Mesendoderm (in vitro differentiated cells): ENCODE data around the gene FRMD4A.
"Not testable (repeated sequence)": the region's sequence is repeated elsewhere in the genome, so short reads cannot be mapped to it uniquely, and the experiment has no call there.

ENCODE experiments used
- DNase-seq: peaks from one replicate; pipeline ENCODE4 v3.0.0; 2013
- H2AK5ac ChIP-seq: 2 replicates; pipeline ENCODE4 v1.6.1; 2013; ENCODE audit warnings: low read length, inconsistent platforms
- H2BK120ac ChIP-seq: 2 replicates; pipeline ENCODE4 v1.6.1; 2013; ENCODE audit warnings: low read depth, mild to moderate bottlenecking, low read length, moderate library complexity, mixed read lengths
- H2BK15ac ChIP-seq: replicated peaks from 2 replicates; pipeline ENCODE4 v1.6.1; 2013; ENCODE audit warnings: low read depth, mild to moderate bottlenecking, moderate library complexity
- H2BK5ac ChIP-seq: 2 replicates; pipeline ENCODE4 v1.6.1; 2013; ENCODE audit warnings: low read length, inconsistent platforms
- H3K18ac ChIP-seq: 2 replicates; pipeline ENCODE4 v1.6.1; 2013; ENCODE audit warnings: mild to moderate bottlenecking, low read length, mixed read lengths
- H3K23ac ChIP-seq: one replicate; pipeline ENCODE4 v1.6.1; 2013; ENCODE audit warnings: low read length
- H3K27ac ChIP-seq: 2 replicates; pipeline ENCODE4 v1.5.1; 2013; ENCODE audit warnings: low read depth, mild to moderate bottlenecking, inconsistent platforms, low read length, moderate library complexity
- H3K27me3 ChIP-seq: 2 replicates; pipeline ENCODE4 v1.6.1; 2013; ENCODE audit warnings: low read length, control low read depth, mild to moderate bottlenecking, inconsistent platforms; ENCODE audit not compliant: insufficient read depth, poor library complexity
- H3K36me3 ChIP-seq: 2 replicates; pipeline ENCODE4 v1.6.1; 2013; ENCODE audit warnings: low read length, inconsistent platforms; ENCODE audit not compliant: control insufficient read depth, insufficient read depth
- H3K4ac ChIP-seq: one replicate; pipeline ENCODE4 v1.6.1; 2013; ENCODE audit warnings: low read depth, mild to moderate bottlenecking, low read length, moderate library complexity
- H3K4me1 ChIP-seq: 2 replicates; pipeline ENCODE4 v1.6.1; 2013; ENCODE audit warnings: low read depth, low read length, inconsistent platforms; ENCODE audit not compliant: control insufficient read depth
- H3K4me2 ChIP-seq: 2 replicates; pipeline ENCODE4 v1.6.1; 2013; ENCODE audit warnings: low read length
- H3K4me3 ChIP-seq: 2 replicates; pipeline ENCODE4 v1.5.1; 2013; ENCODE audit warnings: mild to moderate bottlenecking, low read length
- H3K56ac ChIP-seq: one replicate; pipeline ENCODE4 v1.6.1; 2013; ENCODE audit warnings: low read length
- H3K79me1 ChIP-seq: 2 replicates; pipeline ENCODE4 v1.6.1; 2013; ENCODE audit warnings: low read length, inconsistent platforms
- H3K79me2 ChIP-seq: 2 replicates; pipeline ENCODE4 v1.6.1; 2013; ENCODE audit warnings: mild to moderate bottlenecking, low read length; ENCODE audit not compliant: control insufficient read depth, insufficient read depth
- H3K9ac ChIP-seq: 2 replicates; pipeline ENCODE4 v1.6.1; 2013; ENCODE audit warnings: low read length, inconsistent platforms
- H4K5ac ChIP-seq: one replicate; pipeline ENCODE4 v1.6.1; 2013; ENCODE audit warnings: low read length
- H4K8ac ChIP-seq: one replicate; pipeline ENCODE4 v1.6.1; 2013; ENCODE audit warnings: low read depth, mild to moderate bottlenecking, control low read depth, low read length, moderate library complexity
- WGBS: extraction: QIAGEN DNeasy Blood & Tissue Kit; methylation state at CpG from one replicate; pipeline ENCODE4 v1.1.7; 2013; ENCODE audit warnings: low lambda C conversion rate, missing lambda C conversion rate; ENCODE audit not compliant: insufficient coverage; ENCODE audit errors: extremely low coverage; 5-methylcytosine and 5-hydroxymethylcytosine counted together

FRMD4A gene

GRCh38 chr10:13716081-13717071 is 614.3 kb downstream of the FRMD4A start:
- Histone ChIP-seq H3K4me2 (no peak overlapping the region), H3K9ac (no peak overlapping the region), H3K27me3 (no peaks in the 10 kb centered on the region), H2BK15ac (no peak overlapping the region), H3K79me1 (no peaks in the 10 kb centered on the region), H3K23ac (no peak overlapping the region), H3K18ac (no peak overlapping the region), H3K27ac (no peak overlapping the region), H3K79me2 (no peaks in the 10 kb centered on the region), H2BK120ac (no peak overlapping the region), H4K8ac (no peak overlapping the region), H3K4me1 (peaks cover 13% of the 10 kb centered on the region), H3K36me3 (no peaks in the 10 kb centered on the region), H3K4ac (no peak overlapping the region), H4K5ac (no peak overlapping the region), H2BK5ac (no peak overlapping the region), H3K56ac (no peak overlapping the region), H2AK5ac (no peak overlapping the region), H3K4me3 (no peak overlapping the region)
- no peak for DNase-seq
- WGBS: no CpG with 5 or more reads among the region's 10 CpGs

DNA sequence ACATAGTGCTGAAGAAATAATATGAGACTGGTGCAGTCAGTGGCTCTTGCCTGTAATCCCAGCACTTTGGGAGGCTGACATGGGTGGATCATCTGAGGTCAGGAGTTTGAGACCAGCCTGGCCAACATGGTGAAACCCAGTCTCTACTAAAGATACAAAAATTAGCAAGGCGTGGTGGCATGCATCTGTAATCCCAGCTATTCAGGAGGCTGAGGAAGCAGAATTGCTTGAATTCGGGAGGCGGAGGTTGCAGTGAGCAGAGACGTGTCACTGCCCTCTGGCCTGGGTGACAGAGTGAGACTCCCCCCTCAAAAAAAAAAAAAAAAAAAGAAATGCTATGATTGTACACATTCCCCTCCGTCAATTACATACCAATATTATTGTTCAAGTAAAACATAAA is 615.1 kb downstream of the FRMD4A start:
- H3K4me3 ChIP-seq, H2BK15ac ChIP-seq, H3K27ac ChIP-seq, H3K56ac ChIP-seq, H2BK120ac ChIP-seq, H4K8ac ChIP-seq, H2BK5ac ChIP-seq, H3K4me2 ChIP-seq, H3K36me3 ChIP-seq, DNase-seq, H3K23ac ChIP-seq, H3K27me3 ChIP-seq, H4K5ac ChIP-seq, H2AK5ac ChIP-seq, H3K79me2 ChIP-seq, H3K79me1 ChIP-seq, H3K18ac ChIP-seq, H3K4ac ChIP-seq, H3K9ac ChIP-seq: not testable (repeated sequence)
- WGBS: no CpG with 5 or more reads among the region's 5 CpGs
- peaks cover 13% of the 10 kb centered on the region for H3K4me1 ChIP-seq

DNA sequence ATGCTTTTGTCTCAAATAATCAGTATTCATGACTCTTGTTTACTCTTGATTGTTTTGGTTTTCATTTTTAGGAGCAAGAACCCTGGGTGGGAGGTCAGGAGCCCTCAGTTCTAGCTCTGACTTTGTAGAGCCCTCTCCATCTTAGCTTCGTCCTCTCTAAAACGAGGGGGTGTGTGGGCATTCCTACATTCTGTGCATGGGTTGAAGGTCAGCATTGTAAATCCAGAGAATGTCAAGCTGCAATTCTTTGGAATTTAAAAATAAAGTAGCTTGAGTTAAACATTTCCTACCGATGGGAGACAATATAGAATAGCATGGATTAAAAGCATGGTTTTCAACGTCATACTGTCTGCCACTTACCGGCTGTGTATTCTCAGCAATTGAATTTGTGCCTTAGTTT is 615.6 kb downstream of the FRMD4A start:
- Histone ChIP-seq H2BK5ac (no peak overlapping the region), H3K23ac (no peak overlapping the region), H3K79me1 (no peaks in the 10 kb centered on the region), H3K56ac (no peak overlapping the region), H3K27ac (no peak overlapping the region), H3K4ac (no peak overlapping the region), H4K8ac (no peak overlapping the region), H3K4me1 (peaks cover 13% of the 10 kb centered on the region), H3K18ac (no peak overlapping the region), H3K9ac (no peak overlapping the region), H3K79me2 (no peaks in the 10 kb centered on the region), H2BK15ac (no peak overlapping the region), H3K4me2 (no peak overlapping the region), H2BK120ac (no peak overlapping the region), H3K4me3 (no peak overlapping the region), H4K5ac (no peak overlapping the region), H3K36me3 (no peaks in the 10 kb centered on the region), H2AK5ac (no peak overlapping the region), H3K27me3 (no peaks in the 10 kb centered on the region)
- no CpG with 5 or more reads among the region's 5 CpGs for WGBS
- no peak for DNase-seq

DNA sequence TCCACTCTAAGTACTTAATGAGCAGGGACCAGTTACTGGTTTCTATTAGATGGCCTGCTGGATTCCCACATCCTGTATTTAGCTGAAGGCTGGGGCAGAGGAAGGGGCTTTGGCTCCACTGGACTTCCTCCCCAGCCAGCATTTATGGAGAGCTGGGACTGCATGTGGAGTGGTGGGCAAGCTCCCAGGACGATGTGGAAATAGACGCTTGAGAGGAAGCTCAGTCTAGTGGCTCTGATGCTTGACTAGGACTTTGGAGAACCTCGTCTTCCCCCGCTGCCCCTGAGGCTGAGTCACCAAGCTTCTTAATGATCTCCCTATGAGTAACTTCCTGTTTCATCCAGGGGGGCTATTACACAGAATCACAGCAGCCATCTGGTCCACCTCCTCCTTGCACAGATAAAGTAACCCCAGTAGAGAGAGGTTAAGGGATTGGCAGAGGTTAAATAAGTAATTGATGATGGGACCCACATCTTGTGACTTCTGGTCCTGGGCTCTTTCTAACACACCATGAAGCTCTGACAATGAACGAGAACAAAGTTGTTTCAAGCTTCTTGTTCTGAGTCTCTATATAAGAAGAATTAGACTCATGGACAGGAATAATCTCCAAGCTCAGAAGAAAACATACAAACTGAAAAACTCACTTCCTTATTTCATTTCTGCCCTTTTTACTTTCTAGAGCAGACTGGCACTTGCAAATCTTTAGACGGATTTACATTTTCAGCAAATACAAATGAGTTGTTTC is 617.7 kb downstream of the FRMD4A start:
- H2BK120ac ChIP-seq: no peak overlapping the region
- H4K5ac ChIP-seq: no peak overlapping the region
- no peak overlapping the region for H3K18ac ChIP-seq
- H2BK15ac ChIP-seq: no peak overlapping the region
- peak overlapping the region; percentile 67 for H3K56ac ChIP-seq
- H3K4me3 ChIP-seq: no peak overlapping the region
- H3K79me1 ChIP-seq: no peaks in the 10 kb centered on the region
- no peaks in the 10 kb centered on the region for H3K36me3 ChIP-seq
- H3K79me2 ChIP-seq: no peaks in the 10 kb centered on the region
- H3K4ac ChIP-seq: no peak overlapping the region
- no peak overlapping the region for H2AK5ac ChIP-seq
- no peak overlapping the region for H2BK5ac ChIP-seq
- H3K4me2 ChIP-seq: no peak overlapping the region
- H3K23ac ChIP-seq: no peak overlapping the region
- peak overlapping the region; percentile 29 for H3K27ac ChIP-seq
- no peak overlapping the region for H4K8ac ChIP-seq
- peak; percentile 84 for DNase-seq
- no peak overlapping the region for H3K9ac ChIP-seq
- no CpG with 5 or more reads among the region's 6 CpGs for WGBS
- H3K27me3 ChIP-seq: no peaks in the 10 kb centered on the region
- peaks cover 20% of the 10 kb centered on the region for H3K4me1 ChIP-seq

GRCh38 chr10:13712476-13712836 is 618.3 kb downstream of the FRMD4A start:
- WGBS: no CpG with 5 or more reads among the region's 4 CpGs

More at GRCh38 chr10:13712476-13712836, 618.3 kb downstream of the FRMD4A start:
- no peak overlapping the region for H2AK5ac ChIP-seq
- no peak overlapping the region for H2BK120ac ChIP-seq
- H3K27me3 ChIP-seq: no peaks in the 10 kb centered on the region
- H3K4ac ChIP-seq: no peak overlapping the region
- no peaks in the 10 kb centered on the region for H3K36me3 ChIP-seq
- H3K18ac ChIP-seq: no peak overlapping the region
- H3K4me1 ChIP-seq: peaks cover 21% of the 10 kb centered on the region
- H3K56ac ChIP-seq: no peak overlapping the region
- H3K79me2 ChIP-seq: no peaks in the 10 kb centered on the region
- DNase-seq: no peak
- H3K23ac ChIP-seq: no peak overlapping the region
- no peaks in the 10 kb centered on the region for H3K79me1 ChIP-seq
- H2BK15ac ChIP-seq: no peak overlapping the region
- H3K4me3 ChIP-seq: no peak overlapping the region
- H3K4me2 ChIP-seq: no peak overlapping the region
- no peak overlapping the region for H2BK5ac ChIP-seq
- H3K9ac ChIP-seq: no peak overlapping the region
- no peak overlapping the region for H4K8ac ChIP-seq
- no peak overlapping the region for H4K5ac ChIP-seq
- peak overlapping the region; percentile 29 for H3K27ac ChIP-seq
